Parathyroid adenoma (tissue), 2 donors: ENCODE data around the gene ZRANB1.

Source experiments
- H2AFZ ChIP-seq: fragments of 300-600 bp; sonication (generic); one replicate; pipeline ENCODE4 v1.7.0; 2017; ENCODE audit warnings: antibody characterized with exemption, mild to moderate bottlenecking
- H3K27ac ChIP-seq: fragments of 300-600 bp; sonication (generic); one replicate; pipeline ENCODE4 v1.7.0; 2017
- H3K27me3 ChIP-seq: fragments of 300-600 bp; sonication (generic); one replicate; pipeline ENCODE4 v1.7.0; 2017; ENCODE audit warnings: low read length; ENCODE audit not compliant: control insufficient read depth, insufficient read depth
- H3K36me3 ChIP-seq: fragments of 300-600 bp; sonication (generic); one replicate; pipeline ENCODE4 v1.7.0; 2017; ENCODE audit warnings: low read length; ENCODE audit not compliant: control insufficient read depth, insufficient read depth
- H3K4me1 ChIP-seq: fragments of 300-600 bp; sonication (generic); one replicate; pipeline ENCODE4 v1.7.0; 2017; ENCODE audit warnings: control low read depth
- H3K4me2 ChIP-seq: fragments of 300-600 bp; sonication (generic); one replicate; pipeline ENCODE4 v1.7.0; 2017; ENCODE audit warnings: low read length
- H3K4me3 ChIP-seq: fragments of 300-600 bp; sonication (generic); one replicate; pipeline ENCODE4 v1.7.0; 2017; ENCODE audit warnings: low read depth, low read length
- H3K79me2 ChIP-seq: fragments of 300-600 bp; sonication (generic); one replicate; pipeline ENCODE4 v1.7.0; 2017; ENCODE audit warnings: control low read depth
- H3K9ac ChIP-seq: fragments of 300-600 bp; sonication (generic); one replicate; pipeline ENCODE4 v1.7.0; 2017; ENCODE audit warnings: mild to moderate bottlenecking
- H3K9me3 ChIP-seq: fragments of 300-600 bp; sonication (generic); one replicate; pipeline ENCODE4 v1.7.0; 2017; ENCODE audit warnings: low read length; ENCODE audit not compliant: control insufficient read depth
- TF ChIP-seq, protein P1 (sequence below): fragments of 300-600 bp; sonication (generic); IDR thresholded peaks from one replicate; pipeline ENCODE4 v1.7.0; 2017; ENCODE audit warnings: antibody characterized with exemption, mild to moderate bottlenecking
- donor health status: primary hyperparathyroidism.

ZRANB1 gene

DNA sequence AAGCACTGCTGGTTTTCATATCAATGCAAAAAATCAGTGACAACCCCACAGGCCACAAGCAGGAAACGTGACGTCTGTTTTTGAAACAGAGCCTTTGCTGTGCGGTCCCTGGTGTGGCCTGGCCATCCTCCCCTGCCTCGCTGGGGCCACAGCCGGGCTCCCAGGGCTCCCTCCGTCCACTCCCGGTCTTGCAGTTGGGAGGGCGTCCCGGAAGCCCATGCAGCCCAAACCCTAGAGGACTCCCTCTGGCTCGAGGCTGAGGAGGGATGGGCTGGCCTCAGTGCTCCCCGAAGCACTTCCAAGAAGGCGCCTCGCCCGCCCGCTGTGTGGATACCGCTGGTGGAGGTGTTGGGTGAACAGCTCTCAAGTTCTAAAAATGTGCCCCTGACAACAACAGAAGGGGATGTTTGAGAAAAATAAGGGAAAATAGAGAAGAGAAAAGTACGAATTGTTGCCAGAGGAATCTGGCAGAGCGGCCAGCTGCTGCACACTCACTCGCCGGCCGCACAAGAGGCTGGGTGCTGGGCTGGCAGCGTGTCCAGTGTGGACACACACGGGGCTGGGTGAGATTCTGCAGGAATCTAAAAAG, 73.5 kb downstream of the ZRANB1 start:
- Histone ChIP-seq H3K36me3 (no peaks in the 10 kb centered on the region), H3K27me3 (no peaks in the 10 kb centered on the region), H3K9ac (no peak overlapping the region), H3K9me3 (no peaks in the 10 kb centered on the region), H3K79me2 (peaks cover 76% of the 10 kb centered on the region), H2AFZ (no peak overlapping the region), H3K4me1 (peaks cover 15% of the 10 kb centered on the region), H3K27ac (peak overlapping the region; percentile 6), H3K4me3 (no peak overlapping the region), H3K4me2 (no peak overlapping the region)
- TF ChIP-seq, protein P1, sequence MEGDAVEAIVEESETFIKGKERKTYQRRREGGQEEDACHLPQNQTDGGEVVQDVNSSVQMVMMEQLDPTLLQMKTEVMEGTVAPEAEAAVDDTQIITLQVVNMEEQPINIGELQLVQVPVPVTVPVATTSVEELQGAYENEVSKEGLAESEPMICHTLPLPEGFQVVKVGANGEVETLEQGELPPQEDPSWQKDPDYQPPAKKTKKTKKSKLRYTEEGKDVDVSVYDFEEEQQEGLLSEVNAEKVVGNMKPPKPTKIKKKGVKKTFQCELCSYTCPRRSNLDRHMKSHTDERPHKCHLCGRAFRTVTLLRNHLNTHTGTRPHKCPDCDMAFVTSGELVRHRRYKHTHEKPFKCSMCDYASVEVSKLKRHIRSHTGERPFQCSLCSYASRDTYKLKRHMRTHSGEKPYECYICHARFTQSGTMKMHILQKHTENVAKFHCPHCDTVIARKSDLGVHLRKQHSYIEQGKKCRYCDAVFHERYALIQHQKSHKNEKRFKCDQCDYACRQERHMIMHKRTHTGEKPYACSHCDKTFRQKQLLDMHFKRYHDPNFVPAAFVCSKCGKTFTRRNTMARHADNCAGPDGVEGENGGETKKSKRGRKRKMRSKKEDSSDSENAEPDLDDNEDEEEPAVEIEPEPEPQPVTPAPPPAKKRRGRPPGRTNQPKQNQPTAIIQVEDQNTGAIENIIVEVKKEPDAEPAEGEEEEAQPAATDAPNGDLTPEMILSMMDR, result no peak

DNA sequence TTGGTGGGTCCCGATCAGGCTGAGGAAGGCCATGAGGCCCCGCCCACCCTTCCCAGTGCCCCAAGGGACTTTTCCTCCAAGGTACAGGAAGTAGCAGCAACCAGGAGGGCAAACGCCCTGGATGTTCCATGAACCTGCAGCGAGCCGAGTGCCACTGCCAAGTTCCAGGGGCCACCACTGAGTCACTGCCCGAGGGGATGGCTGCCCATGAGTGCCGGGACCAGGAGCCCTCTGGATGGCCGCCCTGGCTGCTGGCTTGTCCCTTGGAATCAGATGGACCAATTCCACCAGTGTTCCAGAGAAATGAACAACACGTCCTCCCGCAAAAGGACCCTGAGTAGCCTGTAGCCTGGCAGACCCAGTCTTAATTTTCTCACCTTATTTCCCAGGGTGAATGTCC, 74.2 kb downstream of the ZRANB1 start:
- Histone ChIP-seq H3K27me3 (no peaks in the 10 kb centered on the region), H3K4me3 (no peak overlapping the region), H3K27ac (peak overlapping the region; percentile 39), H3K4me1 (peaks cover 15% of the 10 kb centered on the region), H3K36me3 (no peaks in the 10 kb centered on the region), H3K9me3 (no peaks in the 10 kb centered on the region), H3K9ac (no peak overlapping the region), H2AFZ (no peak overlapping the region), H3K4me2 (no peak overlapping the region), H3K79me2 (peaks cover 81% of the 10 kb centered on the region)
- TF ChIP-seq, protein P1, result no peak

DNA sequence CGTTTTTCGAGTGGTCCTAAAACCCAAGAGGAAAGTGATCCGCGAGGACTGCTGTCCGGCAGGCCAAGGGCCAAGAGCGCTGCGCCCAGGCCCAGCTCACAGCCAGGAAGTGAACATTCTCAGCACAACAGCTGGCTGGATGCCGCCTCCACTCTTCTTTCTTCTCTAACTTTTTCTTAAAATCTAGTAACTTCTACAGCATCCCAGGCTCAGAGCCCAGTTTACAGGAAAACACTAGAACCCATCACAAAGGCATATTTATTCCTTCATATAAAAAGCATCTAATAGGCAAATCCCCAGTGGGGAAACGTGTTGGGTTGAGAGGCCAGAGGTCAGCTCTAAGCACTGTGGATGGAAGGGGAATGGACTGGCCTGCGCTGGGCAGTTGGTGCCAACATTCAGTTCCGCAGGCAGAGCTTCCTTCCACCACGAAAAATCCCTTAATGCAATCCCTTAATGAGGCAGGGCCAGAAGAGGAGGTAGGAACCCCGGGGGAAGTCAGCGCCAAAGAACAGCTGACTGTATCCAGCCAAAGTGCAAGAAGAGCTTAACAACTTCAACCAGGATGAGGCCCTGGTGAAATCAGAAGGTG, 74.8 kb downstream of the ZRANB1 start:
- no peaks in the 10 kb centered on the region for H3K9me3 ChIP-seq
- H3K4me3 ChIP-seq, result no peak overlapping the region
- H3K27ac ChIP-seq, result peak overlapping the region; percentile 39
- H3K27me3 ChIP-seq, result no peaks in the 10 kb centered on the region
- no peak overlapping the region for H2AFZ ChIP-seq
- H3K9ac ChIP-seq, result no peak overlapping the region
- TF ChIP-seq, protein P1, result no peak
- H3K79me2 ChIP-seq, result peaks cover 87% of the 10 kb centered on the region
- H3K4me2 ChIP-seq, result no peak overlapping the region
- peaks cover 15% of the 10 kb centered on the region for H3K4me1 ChIP-seq
- no peaks in the 10 kb centered on the region for H3K36me3 ChIP-seq

DNA sequence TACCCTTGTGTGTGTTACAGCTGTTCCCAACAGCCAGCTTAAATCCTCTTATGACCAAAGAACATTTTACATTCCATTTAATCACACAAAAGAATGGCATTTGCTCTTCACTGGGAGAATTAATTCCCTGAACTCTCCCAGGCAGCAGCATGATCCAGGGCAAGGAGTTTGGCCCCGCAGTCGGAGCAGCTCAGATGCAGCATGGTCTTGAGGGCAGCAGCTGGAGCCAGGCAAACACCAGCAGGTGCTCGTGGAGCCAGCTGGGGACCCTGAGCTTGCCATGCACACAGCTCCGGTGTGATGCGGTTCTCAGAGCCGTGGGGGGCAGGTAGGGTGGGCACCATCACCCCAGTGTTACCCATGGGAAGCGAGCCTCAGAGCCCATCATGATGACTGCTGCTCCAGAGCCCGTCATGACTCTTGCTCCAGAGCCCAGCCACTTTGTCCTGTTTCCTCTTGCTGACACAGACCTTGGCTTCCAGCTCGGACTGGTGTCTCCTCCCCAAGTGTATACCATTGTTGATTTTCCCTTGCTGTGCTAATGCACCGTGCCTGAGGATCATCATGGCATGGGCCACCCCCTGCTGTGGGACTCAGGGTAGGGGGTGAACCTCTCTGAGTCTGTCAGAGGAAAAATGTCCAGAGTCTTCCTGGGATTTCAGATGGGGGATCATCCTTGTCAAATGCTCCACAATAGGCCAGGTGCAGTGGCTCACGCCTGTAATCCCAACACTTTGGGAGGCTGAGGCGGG, 75.8 kb downstream of the ZRANB1 start:
- no peaks in the 10 kb centered on the region for H3K9me3 ChIP-seq
- no peak overlapping the region for H3K27ac ChIP-seq
- H3K9ac ChIP-seq, result no peak overlapping the region
- H3K27me3 ChIP-seq, result no peaks in the 10 kb centered on the region
- no peak overlapping the region for H3K4me3 ChIP-seq
- no peaks in the 10 kb centered on the region for H3K36me3 ChIP-seq
- TF ChIP-seq, protein P1, result no peak
- no peak overlapping the region for H3K4me2 ChIP-seq
- H3K4me1 ChIP-seq, result peaks cover 18% of the 10 kb centered on the region
- H3K79me2 ChIP-seq, result peaks cover 80% of the 10 kb centered on the region
- H2AFZ ChIP-seq, result no peak overlapping the region
